Smooth muscle cell (in vitro differentiated cells): Measurements from ENCODE around the gene ERH. TPM values are rescaled to one million over a fixed set of nuclear protein-coding genes. Genes with fewer than 3 reads are reported as not detected.

Experiments used
- DNase-seq: peaks from one replicate; lab custom pipeline; 2025; ENCODE audit not compliant: unreplicated experiment; lab: John Stamatoyannopoulos, UW
- H2AFZ ChIP-seq: fragments of 200-600 bp; sonication (generic); 2 replicates; pipeline ENCODE4 v1.6.0; 2016; ENCODE audit warnings: antibody characterized with exemption, low read depth, mild to moderate bottlenecking
- H3F3A ChIP-seq: fragments of 200-600 bp; sonication (generic); 2 replicates; pipeline ENCODE4 v1.6.0; 2017; ENCODE audit warnings: antibody characterized with exemption, low read depth
- H3K27ac ChIP-seq: fragments of 200-600 bp; sonication (generic); 2 replicates; pipeline ENCODE4 v1.5.1; 2016; ENCODE audit warnings: low read depth, mild to moderate bottlenecking
- H3K27me3 ChIP-seq: fragments of 200-600 bp; sonication (generic); 2 replicates; pipeline ENCODE4 v1.6.1; 2016; ENCODE audit warnings: low read depth, mild to moderate bottlenecking
- H3K36me3 ChIP-seq: fragments of 200-600 bp; sonication (generic); 2 replicates; pipeline ENCODE4 v1.5.1; 2016; ENCODE audit warnings: low read depth
- H3K4me1 ChIP-seq: fragments of 200-600 bp; sonication (generic); 2 replicates; pipeline ENCODE4 v1.5.1; 2016; ENCODE audit warnings: low read depth
- H3K4me2 ChIP-seq: fragments of 200-600 bp; sonication (generic); 2 replicates; pipeline ENCODE4 v1.6.0; 2016; ENCODE audit warnings: mild to moderate bottlenecking
- H3K4me3 ChIP-seq: fragments of 200-600 bp; sonication (generic); 2 replicates; pipeline ENCODE4 v1.5.1; 2016; ENCODE audit warnings: mild to moderate bottlenecking
- H3K79me2 ChIP-seq: fragments of 200-600 bp; sonication (generic); 2 replicates; pipeline ENCODE4 v1.6.0; 2016; ENCODE audit warnings: low read depth, mild to moderate bottlenecking
- H3K9ac ChIP-seq: fragments of 200-600 bp; sonication (generic); 2 replicates; pipeline ENCODE4 v1.6.0; 2016; ENCODE audit warnings: low read depth
- H3K9me3 ChIP-seq: fragments of 200-600 bp; sonication (generic); replicated peaks from 2 replicates; pipeline ENCODE4 v1.5.1; 2016; ENCODE audit warnings: low read depth
- H4K20me1 ChIP-seq: fragments of 200-600 bp; sonication (generic); 2 replicates; pipeline ENCODE4 v1.6.0; 2016; ENCODE audit warnings: low read depth
- CTCF ChIP-seq: fragments of 200-600 bp; sonication (generic); IDR thresholded peaks from 2 replicates; pipeline ENCODE4 v1.5.1; 2017; ENCODE audit warnings: borderline replicate concordance, mild to moderate bottlenecking, antibody characterized with exemption; ENCODE audit not compliant: insufficient read depth, poor library complexity, severe bottlenecking
- WGBS: methylation state at CpG from one replicate; pipeline ENCODE4 v1.1.7; 2016; ENCODE audit warnings: low lambda C conversion rate; 5-methylcytosine and 5-hydroxymethylcytosine counted together
- polyA plus RNA-seq: library from polyadenylated mRNA; unstranded; fragments of >200 nt; fragmentation: Nextera tagmentation; extraction: Ambion mirVana; gene quantifications from 2 replicates; pipeline ENCODE4 v1.2.1, GENCODE V29; 2016
- total RNA-seq: library from RNA; depleted of rRNA; stranded (reverse); fragments of >200 nt; gene quantifications from 2 replicates; pipeline ENCODE4 v1.2.3, GENCODE V29; 2014

The ERH gene
- total and polyA plus RNA-seq, 2 experiments from 2014 or later: 118 to 208 TPM

- H3K9ac ChIP-seq: no peak overlapping the region
- WGBS: 42% methylated on average over 1 of the region's 1 CpG
Observed at GRCh38 chr14:69373104-69373503, 25.0 kb downstream of the ERH start.

GRCh38 chr14:69372146-69372545, 26.0 kb downstream of the ERH start:
- H3K9me3 ChIP-seq: no peaks in the 10 kb centered on the region
- no peak overlapping the region for H2AFZ ChIP-seq
- TF ChIP-seq CTCF: no peak
- H3K79me2 ChIP-seq: no peaks in the 10 kb centered on the region
- no peak overlapping the region for H3K4me3 ChIP-seq
- no peaks in the 10 kb centered on the region for H3K4me1 ChIP-seq
- H4K20me1 ChIP-seq: no peaks in the 10 kb centered on the region
- no peak for DNase-seq
- no peaks in the 10 kb centered on the region for H3K27me3 ChIP-seq
- H3F3A ChIP-seq: no peaks in the 10 kb centered on the region
- peaks cover 11% of the 10 kb centered on the region for H3K36me3 ChIP-seq
- H3K9ac ChIP-seq: no peak overlapping the region
- no peak overlapping the region for H3K4me2 ChIP-seq
- 94% methylated on average over 3 of the region's 3 CpGs for WGBS
- no peak overlapping the region for H3K27ac ChIP-seq

More at GRCh38 chr14:69373104-69373503, 25.0 kb downstream of the ERH start:
- Histone ChIP-seq H3K79me2 (no peaks in the 10 kb centered on the region), H4K20me1 (peaks cover 4% of the 10 kb centered on the region), H3K36me3 (peaks cover 11% of the 10 kb centered on the region), H3K4me3 (no peak overlapping the region), H3K27ac (no peak overlapping the region), H3K4me2 (no peak overlapping the region), H3K27me3 (no peaks in the 10 kb centered on the region), H3K4me1 (no peaks in the 10 kb centered on the region), H2AFZ (no peak overlapping the region), H3F3A (no peaks in the 10 kb centered on the region), H3K9me3 (no peaks in the 10 kb centered on the region)
- DNase-seq: no peak
- no peak for TF ChIP-seq CTCF

GRCh38 chr14:69370061-69370460, 28.0 kb downstream of the ERH start:
- no peak for DNase-seq
- Histone ChIP-seq H3K4me2 (no peak overlapping the region), H2AFZ (no peak overlapping the region), H3K9me3 (no peaks in the 10 kb centered on the region), H3F3A (no peaks in the 10 kb centered on the region), H3K27ac (no peak overlapping the region), H3K36me3 (no peaks in the 10 kb centered on the region), H3K27me3 (no peaks in the 10 kb centered on the region), H3K4me1 (no peaks in the 10 kb centered on the region), H3K9ac (no peak overlapping the region), H3K79me2 (no peaks in the 10 kb centered on the region), H3K4me3 (no peak overlapping the region), H4K20me1 (no peaks in the 10 kb centered on the region)
- TF ChIP-seq CTCF: no peak
- 54% methylated on average over 5 of the region's 5 CpGs for WGBS

GRCh38 chr14:69368381-69368780, 29.7 kb downstream of the ERH start:
- Histone ChIP-seq H3K4me2 (no peak overlapping the region), H2AFZ (no peak overlapping the region), H3K9me3 (no peaks in the 10 kb centered on the region), H3K9ac (no peak overlapping the region), H3F3A (no peaks in the 10 kb centered on the region), H3K27ac (no peak overlapping the region), H3K4me3 (no peak overlapping the region), H3K4me1 (no peaks in the 10 kb centered on the region), H3K36me3 (no peaks in the 10 kb centered on the region), H3K27me3 (no peaks in the 10 kb centered on the region), H3K79me2 (no peaks in the 10 kb centered on the region), H4K20me1 (no peaks in the 10 kb centered on the region)
- TF ChIP-seq CTCF: no peak
- 100% methylated on average over 1 of the region's 1 CpG for WGBS
- no peak for DNase-seq
